Calu3 (cell line): ENCODE results near the gene NLRP5. TPM values are rescaled to one million over a fixed set of nuclear protein-coding genes. Genes with fewer than 3 reads are reported as not detected.

Source experiments
- BruUV-seq: library from RNA; stranded (reverse); fragments of 400-500 nt; replicated peaks from 2 replicates; lab custom pipeline; 2021; lab: Mats Ljungman, UMichigan
- CTCF ChIA-PET: fragments of 300-600 bp; sonication (Branson Sonifier 250); formaldehyde crosslinking; loops from one replicate; lab custom pipeline; 2022; ENCODE audit warnings: antibody characterized with exemption; lab: Charles Lee
- DNase-seq: peaks from one replicate; pipeline ENCODE4 v3.0.0; 2022
- H3K27ac Mint-ChIP-seq: one replicate; pipeline ENCODE4 v1.8.0; 2022; ENCODE audit warnings: mixed read lengths; ENCODE audit not compliant: unreplicated experiment
- H3K27me3 Mint-ChIP-seq: one replicate; pipeline ENCODE4 v1.8.0; 2022; ENCODE audit warnings: mixed read lengths; ENCODE audit not compliant: unreplicated experiment
- H3K36me3 Mint-ChIP-seq: one replicate; pipeline ENCODE4 v1.8.0; 2022; ENCODE audit warnings: mild to moderate bottlenecking, moderate library complexity, mixed read lengths; ENCODE audit not compliant: insufficient read depth, unreplicated experiment
- H3K4me1 Mint-ChIP-seq: one replicate; pipeline ENCODE4 v1.8.0; 2022; ENCODE audit warnings: mild to moderate bottlenecking, low read depth, mixed read lengths; ENCODE audit not compliant: unreplicated experiment
- H3K4me3 Mint-ChIP-seq: one replicate; pipeline ENCODE4 v1.8.0; 2022; ENCODE audit warnings: mild to moderate bottlenecking, low read depth, moderate library complexity, mixed read lengths; ENCODE audit not compliant: unreplicated experiment
- H3K9me3 Mint-ChIP-seq: one replicate; pipeline ENCODE4 v1.8.0; 2022; ENCODE audit warnings: low read depth, mixed read lengths; ENCODE audit not compliant: unreplicated experiment
- intact Hi-C: fragments of 100-400 bp; cut with micrococcal nuclease; formaldehyde crosslinking; loops from one replicate; pipeline ENCODE4 v1.10.0; 2022; ENCODE audit not compliant: unreplicated experiment
- total RNA-seq: library from RNA; stranded (reverse); gene quantifications from 2 replicates; pipeline ENCODE4 v1.2.3, GENCODE V29; 2022
- TF ChIP-seq, protein P1 (sequence below): fragments of 200-600 bp; IDR thresholded peaks from one replicate; pipeline ENCODE4 v1.8.0; 2022; ENCODE audit warnings: antibody characterized with exemption; ENCODE audit not compliant: unreplicated experiment

Gene NLRP5
- total RNA-seq, 1 experiment from 2014 or later: not detected

DNA sequence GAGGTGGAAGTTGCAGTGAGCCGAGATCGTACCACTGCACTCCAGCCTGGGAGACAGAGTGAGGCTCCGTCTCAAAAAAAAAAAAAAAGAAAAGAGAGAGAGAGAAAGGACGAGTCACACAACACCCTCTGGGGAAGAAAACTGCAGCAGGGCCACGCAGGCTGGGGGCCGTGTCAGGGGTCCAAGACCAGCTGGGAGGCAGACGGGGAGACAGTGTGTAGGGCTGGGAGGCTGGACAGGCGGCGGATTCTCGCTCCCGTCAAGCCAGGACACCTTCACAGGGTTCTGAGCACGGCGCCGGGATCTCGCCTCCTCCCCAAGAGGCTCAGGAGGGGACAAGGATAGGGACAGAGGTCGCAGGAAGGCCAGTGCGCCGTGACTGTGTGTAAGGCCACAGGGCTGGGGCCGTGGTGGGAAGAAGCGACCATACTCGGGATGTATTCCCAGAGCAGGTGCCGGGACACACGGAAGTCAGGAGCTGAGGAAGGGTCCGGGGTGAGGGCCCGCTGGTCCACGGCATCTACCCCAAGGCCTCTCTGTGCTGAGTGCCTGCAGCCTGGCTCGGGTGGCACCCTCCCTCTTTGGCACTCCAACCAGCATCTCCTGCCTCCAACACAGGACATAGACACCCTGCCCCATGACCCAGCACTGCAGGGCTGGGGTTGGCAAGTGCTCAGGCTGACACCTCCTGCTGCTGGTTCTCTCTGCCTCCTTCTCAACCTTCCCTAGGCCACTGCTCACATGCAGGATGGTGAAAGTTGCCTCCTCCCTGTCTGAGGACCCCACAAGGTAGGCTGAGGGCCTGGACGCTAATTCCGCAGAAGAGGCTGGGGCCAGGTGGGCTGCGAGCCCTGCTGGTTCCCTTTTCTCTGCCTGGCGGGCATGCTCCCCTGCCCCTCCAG is 113.3 kb downstream of the NLRP5 start:
- TF ChIP-seq, protein P1, sequence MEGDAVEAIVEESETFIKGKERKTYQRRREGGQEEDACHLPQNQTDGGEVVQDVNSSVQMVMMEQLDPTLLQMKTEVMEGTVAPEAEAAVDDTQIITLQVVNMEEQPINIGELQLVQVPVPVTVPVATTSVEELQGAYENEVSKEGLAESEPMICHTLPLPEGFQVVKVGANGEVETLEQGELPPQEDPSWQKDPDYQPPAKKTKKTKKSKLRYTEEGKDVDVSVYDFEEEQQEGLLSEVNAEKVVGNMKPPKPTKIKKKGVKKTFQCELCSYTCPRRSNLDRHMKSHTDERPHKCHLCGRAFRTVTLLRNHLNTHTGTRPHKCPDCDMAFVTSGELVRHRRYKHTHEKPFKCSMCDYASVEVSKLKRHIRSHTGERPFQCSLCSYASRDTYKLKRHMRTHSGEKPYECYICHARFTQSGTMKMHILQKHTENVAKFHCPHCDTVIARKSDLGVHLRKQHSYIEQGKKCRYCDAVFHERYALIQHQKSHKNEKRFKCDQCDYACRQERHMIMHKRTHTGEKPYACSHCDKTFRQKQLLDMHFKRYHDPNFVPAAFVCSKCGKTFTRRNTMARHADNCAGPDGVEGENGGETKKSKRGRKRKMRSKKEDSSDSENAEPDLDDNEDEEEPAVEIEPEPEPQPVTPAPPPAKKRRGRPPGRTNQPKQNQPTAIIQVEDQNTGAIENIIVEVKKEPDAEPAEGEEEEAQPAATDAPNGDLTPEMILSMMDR: no peak
- Mint-ChIP-seq H3K4me3 (no peak overlapping the region), H3K27ac (no peak overlapping the region), H3K9me3 (no peaks in the 10 kb centered on the region), H3K27me3 (no peaks in the 10 kb centered on the region), H3K4me1 (no peaks in the 10 kb centered on the region), H3K36me3 (peaks cover 47% of the 10 kb centered on the region)
- CTCF ChIA-PET: no interaction called here
- intact Hi-C loops: no loop called here
- DNase-seq: no peak
- BruUV-seq: no TSS peak

DNA sequence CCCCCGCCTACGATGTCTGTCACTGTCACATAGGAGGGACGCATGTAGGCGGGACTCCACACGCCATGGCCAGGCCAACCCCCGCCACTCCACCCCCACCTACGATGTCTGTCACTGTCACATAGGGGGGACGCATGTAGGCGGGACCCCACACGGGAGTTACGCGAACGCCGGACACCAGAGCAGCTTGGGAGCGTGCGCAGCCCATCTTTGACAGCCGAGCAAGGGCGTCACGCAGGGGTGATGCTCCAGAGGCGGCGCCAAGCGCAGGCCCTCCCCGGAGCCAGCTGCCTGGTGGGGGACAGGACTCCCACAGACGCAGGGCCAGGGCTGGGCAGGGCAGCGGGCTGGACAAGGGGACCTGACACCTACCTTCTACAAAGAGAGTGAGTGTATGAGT is 114.5 kb downstream of the NLRP5 start:
- H3K9me3 Mint-ChIP-seq: no peaks in the 10 kb centered on the region
- no peaks in the 10 kb centered on the region for H3K27me3 Mint-ChIP-seq
- TF ChIP-seq, protein P1: no peak
- no peak overlapping the region for H3K4me3 Mint-ChIP-seq
- H3K4me1 Mint-ChIP-seq: peaks cover 9% of the 10 kb centered on the region
- BruUV-seq: no TSS peak
- intact Hi-C loops: no loop called here
- DNase-seq: no peak
- H3K36me3 Mint-ChIP-seq: peaks cover 45% of the 10 kb centered on the region
- CTCF ChIA-PET: no interaction called here
- H3K27ac Mint-ChIP-seq: no peak overlapping the region

DNA sequence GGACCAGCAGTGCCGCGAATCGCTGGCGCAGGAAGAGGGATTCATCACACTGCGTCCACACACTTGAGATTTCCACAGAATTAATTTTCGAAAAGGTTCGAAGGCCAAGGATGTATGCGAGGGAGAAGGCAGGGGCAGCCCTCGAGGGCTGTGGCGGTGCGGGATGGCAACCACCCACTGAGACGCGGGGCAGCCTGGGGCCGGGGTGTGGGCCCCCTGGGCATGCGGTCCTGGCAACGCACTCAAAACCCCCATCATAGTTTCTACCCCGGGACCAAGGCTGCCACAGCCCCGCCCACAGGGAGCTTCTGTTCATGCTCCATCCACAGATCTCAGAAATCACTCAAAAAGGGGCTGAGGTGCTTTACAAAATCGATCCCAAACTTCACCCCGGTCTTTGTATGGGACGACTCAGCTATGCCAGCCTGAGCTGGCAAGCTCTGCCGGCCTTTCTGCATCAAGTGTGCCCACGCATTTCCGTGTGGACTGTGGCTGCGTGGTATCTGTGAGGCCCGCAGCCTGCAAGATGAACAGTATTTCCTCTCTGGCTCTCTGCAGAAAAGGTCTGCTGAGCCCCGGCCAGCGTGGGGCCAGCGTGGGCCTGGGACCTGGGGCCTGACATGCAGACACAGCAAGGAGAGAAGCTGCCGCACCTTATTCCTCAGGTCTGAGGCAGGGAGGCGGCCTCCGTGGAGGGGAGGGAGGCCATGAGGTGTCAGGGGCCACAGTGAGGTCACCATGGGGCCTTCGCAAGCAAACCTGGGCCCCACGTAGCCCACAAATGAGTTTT is 115.4 kb downstream of the NLRP5 start:
- Mint-ChIP-seq H3K36me3 (peaks cover 49% of the 10 kb centered on the region), H3K27me3 (no peaks in the 10 kb centered on the region), H3K9me3 (no peaks in the 10 kb centered on the region), H3K27ac (no peak overlapping the region), H3K4me1 (peaks cover 18% of the 10 kb centered on the region), H3K4me3 (no peak overlapping the region)
- no peak for DNase-seq
- BruUV-seq: TSS peak; percentile 16
- TF ChIP-seq, protein P1: no peak
- intact Hi-C loops: no loop called here
- CTCF ChIA-PET: no interaction called here

DNA sequence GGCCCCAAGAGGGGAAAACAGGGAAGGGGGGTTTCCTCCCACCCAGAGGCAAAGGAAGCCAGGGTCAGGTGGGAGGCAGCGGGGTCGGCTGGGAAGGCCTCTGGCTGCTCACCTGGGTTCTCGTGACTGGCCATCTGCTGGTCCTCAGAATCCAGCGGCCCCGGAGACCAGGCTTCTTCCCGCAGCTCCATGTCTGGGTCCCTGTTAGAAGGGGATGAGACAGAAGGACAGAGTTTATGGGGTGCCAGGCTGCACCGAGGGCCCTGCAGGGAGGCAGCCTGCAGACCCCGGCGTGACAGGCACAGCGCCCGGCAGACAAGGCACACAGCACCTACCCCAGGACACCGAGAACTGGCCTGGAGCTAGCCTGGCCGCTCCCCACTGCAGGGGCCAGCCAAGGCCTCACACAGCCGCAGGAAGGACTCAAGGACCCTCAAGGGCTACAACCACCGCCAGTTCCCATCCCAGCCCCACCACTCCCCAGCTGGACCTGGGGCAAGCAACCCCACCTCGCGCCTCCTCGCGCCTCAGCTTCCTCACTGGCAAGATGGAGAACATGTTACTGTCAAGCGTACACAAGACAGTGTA is 116.5 kb downstream of the NLRP5 start:
- Mint-ChIP-seq H3K4me1 (peaks cover 30% of the 10 kb centered on the region), H3K4me3 (no peak overlapping the region), H3K27ac (no peak overlapping the region), H3K9me3 (no peaks in the 10 kb centered on the region), H3K36me3 (peaks cover 58% of the 10 kb centered on the region), H3K27me3 (no peaks in the 10 kb centered on the region)
- no peak for DNase-seq
- no TSS peak for BruUV-seq
- CTCF ChIA-PET: no interaction called here
- intact Hi-C loops: no loop called here
- TF ChIP-seq, protein P1: no peak
